Measurements from ENCODE around the gene VWA5B1. TPM values are rescaled to one million over a fixed set of nuclear protein-coding genes. Genes with fewer than 3 reads are reported as not detected.

The VWA5B1 gene
- total RNA-seq, 2 donors from 2014 or later = 0.22 TPM; not detected in 1

DNA sequence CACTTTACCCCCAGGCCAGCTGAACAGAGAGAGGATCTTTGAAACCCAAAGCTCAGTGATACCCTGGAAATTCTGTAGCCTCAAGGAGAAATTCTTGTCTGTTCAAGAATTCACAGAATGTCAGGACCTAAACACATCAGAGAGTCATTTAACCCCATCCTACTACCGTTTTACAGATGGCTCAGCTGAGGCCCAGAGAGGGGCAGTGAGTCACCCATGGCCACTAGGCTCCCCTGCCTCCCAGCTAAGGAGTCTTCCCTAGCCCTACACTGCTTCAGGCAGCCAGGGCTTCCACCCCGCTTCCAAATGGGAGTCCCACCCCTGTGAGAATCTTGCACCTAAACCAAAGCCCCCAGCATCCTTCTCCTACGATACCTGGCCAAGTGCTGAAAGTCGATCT lies 28.3 kb downstream of the VWA5B1 start:
- no peaks in the 10 kb centered on the region for H3K36me3 Mint-ChIP-seq (ENCODE audit: insufficient read depth in 2 of 2)
- no peak overlapping the region for H3K27ac Mint-ChIP-seq
- H3K9me3 Mint-ChIP-seq = no peaks in the 10 kb centered on the region
- H3K27me3 Mint-ChIP-seq (ENCODE audit: low read depth) = peaks cover 40% of the 10 kb centered on the region
- no peak overlapping the region for H3K4me3 Mint-ChIP-seq
- DNase-seq (no peak), ATAC-seq (replicated peaks in 1 of 2) (no peak)
- H3K4me1 Mint-ChIP-seq (ENCODE audit: low read depth) = peaks cover 31% of the 10 kb centered on the region

DNA sequence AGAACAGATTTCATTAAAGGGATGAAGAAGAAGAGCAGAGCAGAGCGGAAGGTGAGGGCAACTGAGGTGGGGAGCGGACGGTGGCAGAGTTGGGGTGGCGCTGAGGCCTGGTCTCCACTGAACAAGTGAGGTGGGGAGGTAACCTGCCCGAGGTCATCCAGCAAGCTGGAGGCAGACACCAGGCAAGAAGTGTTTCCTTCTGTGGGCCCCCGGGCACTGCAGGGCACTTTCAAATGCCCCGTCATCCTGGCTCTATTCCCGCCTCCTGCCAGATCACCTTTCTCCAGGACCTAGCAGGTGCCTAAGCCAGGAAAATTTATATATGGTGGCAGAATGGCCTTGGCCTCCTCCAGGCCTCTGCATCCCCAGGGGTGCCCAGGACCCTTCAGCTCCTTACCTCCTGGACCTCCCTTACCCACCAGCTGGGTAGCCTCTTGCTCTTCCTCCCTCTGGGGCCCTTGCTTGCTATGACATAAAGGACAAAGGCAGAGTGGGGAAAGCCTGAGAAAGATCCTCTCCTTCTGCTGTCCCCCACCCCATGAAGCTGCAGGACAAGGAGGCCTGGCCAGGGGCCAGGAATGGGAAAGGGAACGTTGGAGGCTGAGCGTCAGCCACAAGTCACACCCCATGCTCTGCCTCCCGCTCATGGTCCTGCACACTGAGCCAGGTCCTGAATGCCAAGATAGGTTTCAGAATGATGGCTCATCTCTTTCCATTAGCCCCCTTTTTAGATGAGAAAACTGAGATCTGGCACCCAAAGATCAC lies 29.0 kb downstream of the VWA5B1 start:
- DNase-seq (no peak), ATAC-seq (replicated peaks in 1 of 2) (no peak)
- peaks cover 31% of the 10 kb centered on the region for H3K4me1 Mint-ChIP-seq (ENCODE audit: low read depth)
- H3K4me3 Mint-ChIP-seq = no peak overlapping the region
- no peaks in the 10 kb centered on the region for H3K36me3 Mint-ChIP-seq (ENCODE audit: insufficient read depth in 2 of 2)
- peaks cover 46% of the 10 kb centered on the region for H3K27me3 Mint-ChIP-seq (ENCODE audit: low read depth)
- H3K9me3 Mint-ChIP-seq = no peaks in the 10 kb centered on the region
- no peak overlapping the region for H3K27ac Mint-ChIP-seq

DNA sequence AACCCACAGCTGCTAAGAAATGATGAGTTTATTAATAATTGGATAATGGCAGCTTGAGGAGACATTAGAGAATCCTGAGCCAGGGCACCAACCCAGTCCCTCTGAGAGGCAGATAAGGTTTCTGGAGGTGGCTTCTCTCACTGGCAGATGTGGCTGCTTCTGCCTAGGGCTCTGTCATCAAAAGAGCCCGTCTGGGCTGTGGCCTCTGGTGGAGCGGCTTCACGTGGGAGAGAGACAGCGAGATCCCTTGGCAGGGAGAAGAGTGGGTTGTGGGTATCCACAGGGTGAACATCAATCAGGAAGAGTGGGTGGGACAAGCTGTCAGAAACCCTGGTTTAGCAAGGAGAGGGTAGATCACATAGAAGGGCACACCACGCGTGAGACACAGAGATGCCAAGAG lies 30.0 kb downstream of the VWA5B1 start:
- Mint-ChIP-seq H3K36me3 (ENCODE audit: insufficient read depth in 2 of 2) (no peaks in the 10 kb centered on the region), H3K27ac (no peak overlapping the region), H3K27me3 (ENCODE audit: low read depth) (peaks cover 47% of the 10 kb centered on the region), H3K9me3 (no peaks in the 10 kb centered on the region), H3K4me3 (peak overlapping the region; percentile 14 to 39), H3K4me1 (ENCODE audit: low read depth) (peaks cover 31% of the 10 kb centered on the region)
- ATAC-seq (replicated peaks in 1 of 2) (no peak), DNase-seq (no peak)

DNA sequence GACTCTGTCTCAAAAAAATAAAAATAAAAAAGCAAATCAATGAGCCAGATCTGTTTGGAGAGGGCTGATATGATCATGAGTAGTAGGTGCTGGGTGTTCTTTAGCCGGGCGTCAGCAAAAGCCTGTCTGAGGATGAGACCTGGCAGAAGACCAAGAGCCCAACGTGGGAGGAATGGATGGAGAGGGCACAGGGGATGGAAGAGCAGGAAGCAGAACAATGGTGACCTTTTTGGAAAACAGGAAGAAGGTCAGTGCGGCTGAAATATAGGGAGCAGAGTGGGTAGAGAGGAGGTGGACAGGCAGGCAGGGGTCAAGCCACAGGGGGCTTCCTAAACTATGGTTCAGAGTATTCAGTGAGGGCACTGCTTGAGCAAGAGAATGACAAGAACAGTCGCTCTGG lies 30.9 kb downstream of the VWA5B1 start:
- Mint-ChIP-seq H3K4me1 (ENCODE audit: low read depth) (peaks cover 31% of the 10 kb centered on the region), H3K36me3 (ENCODE audit: insufficient read depth in 2 of 2) (no peaks in the 10 kb centered on the region), H3K4me3 (peak overlapping the region; percentile 38 to 77), H3K27me3 (ENCODE audit: low read depth) (peaks cover 46% of the 10 kb centered on the region), H3K27ac (no peak overlapping the region), H3K9me3 (no peaks in the 10 kb centered on the region)
- DNase-seq = no peak
- ATAC-seq (replicated peaks in 1 of 2) = no peak

DNA sequence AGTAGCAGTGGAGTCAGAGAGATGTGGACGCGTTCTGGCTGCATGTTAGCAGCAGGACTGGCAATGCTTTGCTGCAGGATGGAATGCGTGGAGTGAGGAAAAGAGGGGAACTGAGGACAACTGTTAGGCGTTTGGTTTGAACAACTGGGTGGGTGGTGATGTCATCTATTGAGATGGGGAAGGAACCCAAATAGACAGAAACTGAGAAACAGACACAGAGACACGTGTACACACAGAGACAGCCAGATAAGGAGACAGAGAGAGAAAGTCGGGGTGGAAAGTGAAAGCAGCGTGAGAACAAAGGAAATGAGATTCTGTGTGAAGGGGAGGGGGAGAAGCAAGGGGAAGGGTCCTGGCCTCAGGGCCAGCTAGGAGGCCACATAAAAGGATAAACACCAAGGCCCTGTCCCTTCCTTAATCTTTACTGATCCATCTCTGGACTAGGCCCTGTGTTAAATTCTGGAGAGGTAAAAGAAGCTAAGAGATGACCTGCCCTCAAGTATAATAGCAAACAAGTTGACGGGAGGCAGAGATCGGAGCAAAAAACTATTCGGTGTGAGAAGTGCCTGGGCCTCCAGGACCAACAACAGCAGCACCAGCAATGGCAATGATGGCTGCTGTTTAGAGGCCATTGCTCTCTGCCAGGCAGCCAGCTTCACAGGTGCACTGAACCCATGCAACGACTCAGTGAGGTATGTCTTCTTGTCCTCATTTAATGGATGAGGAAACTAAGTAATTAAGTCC lies 31.6 kb downstream of the VWA5B1 start:
- Mint-ChIP-seq H3K4me1 (ENCODE audit: low read depth) (peaks cover 31% of the 10 kb centered on the region), H3K4me3 (peak overlapping the region; percentile 38 to 77), H3K36me3 (ENCODE audit: insufficient read depth in 2 of 2) (no peaks in the 10 kb centered on the region), H3K9me3 (no peaks in the 10 kb centered on the region), H3K27ac (peak overlapping the region; percentile 21), H3K27me3 (ENCODE audit: low read depth) (peaks cover 51% of the 10 kb centered on the region)
- DNase-seq (peak; percentile 36 to 38), ATAC-seq (replicated peaks in 1 of 2) (peak; percentile 73 to 84)

DNA sequence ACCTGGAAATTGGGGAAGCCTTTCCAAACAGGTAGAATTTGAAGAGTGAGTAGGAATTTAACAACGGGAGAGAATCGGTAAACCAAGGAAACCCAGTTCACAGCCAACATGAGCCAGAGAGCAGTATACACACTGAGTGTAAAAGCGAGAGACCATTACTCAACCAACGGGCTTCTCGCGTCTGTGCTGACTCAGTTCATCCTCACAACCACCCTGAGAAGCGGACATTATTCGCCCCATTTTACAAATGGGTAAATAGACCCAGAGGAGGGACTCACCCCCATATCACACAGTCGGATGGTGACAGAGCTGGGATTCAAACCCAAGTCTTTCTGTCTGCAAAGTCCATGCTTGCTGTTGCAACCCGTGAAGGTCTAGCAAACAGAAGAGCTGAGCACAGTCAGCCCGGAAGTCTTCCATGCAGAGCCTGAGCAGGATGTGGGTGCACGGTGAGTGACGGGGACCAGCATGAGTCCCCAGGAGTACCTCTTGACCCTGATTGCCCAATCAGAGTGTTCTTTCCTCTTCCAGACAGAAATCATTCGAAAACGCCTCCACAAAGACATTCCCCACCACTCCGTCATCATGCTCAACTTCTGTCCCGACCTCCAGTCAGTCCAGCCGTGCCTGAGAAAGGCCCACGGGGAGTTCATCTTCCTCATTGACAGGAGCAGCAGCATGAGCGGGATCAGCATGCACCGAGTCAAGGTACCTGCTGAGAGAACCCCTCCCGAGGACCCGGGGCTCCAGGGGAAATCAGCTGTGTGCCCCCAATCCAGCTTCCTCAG lies 32.3 kb downstream of the VWA5B1 start:
- peak; percentile 83 to 87 for ATAC-seq (replicated peaks in 1 of 2)
- H3K9me3 Mint-ChIP-seq = no peaks in the 10 kb centered on the region
- peak overlapping the region; percentile 38 to 77 for H3K4me3 Mint-ChIP-seq

DNA sequence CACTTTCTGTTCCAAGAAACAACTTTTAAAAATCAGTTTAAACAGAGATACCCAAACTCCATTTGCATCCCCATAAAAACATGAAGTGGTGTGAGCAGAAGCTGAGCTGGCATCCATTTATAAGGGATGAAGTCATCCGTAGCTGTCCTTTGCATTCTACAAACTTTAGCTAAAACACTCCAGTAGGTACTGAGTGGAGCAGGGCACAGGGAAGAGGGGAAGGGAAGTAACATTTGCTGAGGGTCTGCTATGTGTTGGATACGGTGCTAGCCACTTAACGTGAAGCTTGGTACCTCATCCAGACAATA lies 32.9 kb downstream of the VWA5B1 start:
- no peak for ATAC-seq (replicated peaks in 1 of 2)
- Mint-ChIP-seq H3K4me3 (peak overlapping the region; percentile 38 to 77), H3K9me3 (no peaks in the 10 kb centered on the region), H3K4me1 (ENCODE audit: low read depth) (peaks cover 31% of the 10 kb centered on the region), H3K36me3 (ENCODE audit: insufficient read depth in 2 of 2) (no peaks in the 10 kb centered on the region), H3K27ac (no peak overlapping the region), H3K27me3 (ENCODE audit: low read depth) (peaks cover 65% of the 10 kb centered on the region)
- no peak for DNase-seq

More for the DNA sequence above, 32.3 kb downstream of the VWA5B1 start:
- H3K4me1 Mint-ChIP-seq (ENCODE audit: low read depth) = peaks cover 31% of the 10 kb centered on the region
- DNase-seq = peak; percentile 51 to 54
- peak overlapping the region; percentile 21 for H3K27ac Mint-ChIP-seq
- H3K27me3 Mint-ChIP-seq (ENCODE audit: low read depth) = peaks cover 59% of the 10 kb centered on the region
- H3K36me3 Mint-ChIP-seq (ENCODE audit: insufficient read depth in 2 of 2) = no peaks in the 10 kb centered on the region

DNA sequence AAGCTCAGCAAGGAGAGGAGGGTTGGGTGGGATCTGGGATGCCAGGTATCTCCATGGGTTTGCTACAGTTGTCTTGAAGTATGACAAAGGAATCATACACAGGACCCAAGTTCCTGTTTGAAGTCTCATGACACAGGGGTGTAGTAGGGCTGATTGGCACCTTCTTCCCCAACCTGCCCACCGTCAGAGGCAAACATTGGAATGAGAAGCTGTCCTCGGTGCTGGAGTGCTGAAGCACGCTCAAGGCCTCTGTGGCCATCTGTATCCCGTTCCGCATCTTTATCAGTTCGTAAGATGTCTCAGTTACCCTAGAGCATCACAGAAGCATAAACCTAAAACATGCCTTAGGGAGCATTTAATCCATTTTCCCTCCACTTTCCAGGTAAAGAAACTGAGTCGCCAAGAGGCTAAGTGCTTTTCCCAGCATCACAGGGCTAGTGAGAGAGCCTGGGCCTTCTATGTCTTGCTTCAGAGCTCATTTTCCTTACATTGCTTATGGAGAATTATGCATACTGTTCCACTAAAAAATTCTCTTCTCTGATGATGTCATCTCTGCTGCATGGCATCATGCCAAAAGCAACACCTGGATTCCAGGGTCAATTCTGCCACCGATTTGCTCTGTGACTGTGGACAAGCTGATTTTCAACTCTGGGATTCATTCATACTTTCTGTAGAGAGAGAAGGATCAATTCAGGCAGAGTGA lies 34.2 kb downstream of the VWA5B1 start:
- no peaks in the 10 kb centered on the region for H3K9me3 Mint-ChIP-seq

DNA sequence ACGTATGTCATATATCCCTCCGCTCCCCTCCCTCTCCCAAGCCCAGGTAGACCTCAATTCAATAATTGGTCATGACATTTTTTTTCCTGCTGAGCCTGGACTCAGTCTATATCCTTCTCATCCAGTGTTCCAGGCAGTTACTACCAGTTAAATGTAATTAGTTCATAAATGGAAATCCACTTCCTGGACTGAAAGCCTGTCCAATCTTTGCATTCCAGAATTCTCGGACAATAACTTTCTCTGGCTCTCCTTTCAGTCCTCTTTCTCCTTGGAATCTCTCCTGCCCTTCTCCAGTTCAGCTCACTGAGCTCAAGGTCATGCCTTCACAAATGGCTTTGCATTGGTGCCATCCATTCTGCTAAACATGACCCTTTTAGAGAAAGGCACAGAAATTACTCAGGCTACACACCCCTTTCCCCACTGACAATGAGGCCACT lies 34.8 kb downstream of the VWA5B1 start:
- Mint-ChIP-seq H3K4me1 (ENCODE audit: low read depth) (peaks cover 31% of the 10 kb centered on the region), H3K27ac (no peak overlapping the region), H3K4me3 (no peak overlapping the region), H3K9me3 (no peaks in the 10 kb centered on the region), H3K36me3 (ENCODE audit: insufficient read depth in 2 of 2) (no peaks in the 10 kb centered on the region), H3K27me3 (ENCODE audit: low read depth) (peaks cover 68% of the 10 kb centered on the region)
- ATAC-seq (replicated peaks in 1 of 2) = no peak
- DNase-seq = no peak

More for the DNA sequence above, 34.2 kb downstream of the VWA5B1 start:
- H3K4me1 Mint-ChIP-seq (ENCODE audit: low read depth) = peaks cover 31% of the 10 kb centered on the region
- no peak overlapping the region for H3K27ac Mint-ChIP-seq
- DNase-seq (no peak), ATAC-seq (replicated peaks in 1 of 2) (no peak)
- H3K27me3 Mint-ChIP-seq (ENCODE audit: low read depth) = peaks cover 70% of the 10 kb centered on the region
- H3K4me3 Mint-ChIP-seq = no peak overlapping the region
- no peaks in the 10 kb centered on the region for H3K36me3 Mint-ChIP-seq (ENCODE audit: insufficient read depth in 2 of 2)

DNA sequence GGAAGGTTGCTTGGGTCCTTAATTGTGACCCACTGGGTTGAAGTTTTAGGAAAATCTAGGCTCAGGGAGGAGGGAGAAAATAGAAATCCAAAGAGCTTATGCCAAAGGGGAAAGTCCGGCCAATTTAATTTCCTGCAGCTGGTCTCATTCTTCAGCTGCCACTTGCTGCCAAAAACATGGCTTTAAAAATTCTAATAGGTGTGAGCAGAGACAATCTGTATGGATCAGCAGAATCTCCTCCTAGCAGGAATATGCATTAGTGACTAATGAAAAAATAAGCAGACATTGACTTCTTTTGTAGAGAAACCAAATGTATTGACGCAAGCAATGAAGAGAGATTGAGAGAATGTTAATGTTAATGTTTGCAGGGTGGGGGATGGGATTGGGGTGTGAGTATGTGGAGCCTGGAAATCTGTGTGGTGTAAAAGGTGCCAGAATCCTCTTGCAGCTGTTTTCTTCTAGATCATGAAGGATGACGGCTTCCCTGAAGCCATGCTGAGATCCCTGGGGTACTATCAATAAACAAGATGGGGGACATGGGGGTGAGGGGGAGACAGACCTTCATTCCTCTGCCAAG lies 35.3 kb downstream of the VWA5B1 start:
- Mint-ChIP-seq H3K27me3 (ENCODE audit: low read depth) (peaks cover 67% of the 10 kb centered on the region), H3K4me3 (no peak overlapping the region), H3K9me3 (no peaks in the 10 kb centered on the region), H3K4me1 (ENCODE audit: low read depth) (peaks cover 27% of the 10 kb centered on the region), H3K36me3 (ENCODE audit: insufficient read depth in 2 of 2) (no peaks in the 10 kb centered on the region), H3K27ac (no peak overlapping the region)
- ATAC-seq (replicated peaks in 1 of 2) = no peak
- DNase-seq = no peak

DNA sequence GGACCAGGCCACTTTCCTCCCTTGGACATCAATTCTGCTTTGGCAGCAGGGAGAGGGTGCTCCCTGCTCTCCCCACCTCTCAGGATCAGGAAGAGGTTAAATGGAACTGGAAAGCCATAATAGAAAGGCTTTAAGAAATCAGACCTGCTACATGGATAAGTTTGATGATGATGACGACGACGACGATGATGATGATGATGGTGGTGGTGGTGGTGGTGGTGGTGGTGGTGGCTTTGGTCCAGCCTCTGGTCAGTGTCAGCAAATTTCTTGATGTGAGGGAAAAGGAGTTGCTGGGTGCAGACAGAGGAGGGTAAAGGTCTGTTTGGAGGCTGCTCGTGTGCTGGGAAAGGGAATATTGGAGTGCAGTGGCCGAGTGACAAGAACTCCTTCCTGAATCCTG lies 36.8 kb downstream of the VWA5B1 start:
- ATAC-seq (replicated peaks in 1 of 2) = no peak
- H3K4me1 Mint-ChIP-seq (ENCODE audit: low read depth) = peaks cover 12% of the 10 kb centered on the region
- DNase-seq = no peak
- H3K27ac Mint-ChIP-seq = no peak overlapping the region
- no peak overlapping the region for H3K4me3 Mint-ChIP-seq
- no peaks in the 10 kb centered on the region for H3K9me3 Mint-ChIP-seq
- H3K36me3 Mint-ChIP-seq (ENCODE audit: insufficient read depth in 2 of 2) = no peaks in the 10 kb centered on the region
- H3K27me3 Mint-ChIP-seq (ENCODE audit: low read depth) = peaks cover 63% of the 10 kb centered on the region

DNA sequence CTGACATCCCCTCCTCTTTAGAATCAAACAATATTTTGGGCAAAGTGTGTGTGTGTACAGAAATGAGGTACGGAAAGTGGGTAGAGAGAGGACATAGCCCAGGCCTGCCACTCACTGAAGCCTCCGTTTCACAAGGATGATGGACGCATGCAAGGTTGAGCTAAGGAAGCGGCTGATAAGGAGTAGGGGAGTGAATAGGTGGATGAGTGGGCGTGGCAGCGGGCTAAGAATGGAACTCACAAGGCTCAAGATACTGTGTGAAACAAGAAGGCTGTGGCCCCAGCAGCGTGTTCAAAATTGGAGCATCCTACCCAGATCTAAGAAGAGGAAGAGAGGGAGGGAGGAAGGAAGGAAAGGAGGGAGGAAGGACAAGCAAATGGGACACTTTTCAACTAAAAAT lies 37.5 kb downstream of the VWA5B1 start:
- H3K27ac Mint-ChIP-seq = no peak overlapping the region
- H3K27me3 Mint-ChIP-seq (ENCODE audit: low read depth) = peaks cover 67% of the 10 kb centered on the region
- ATAC-seq (replicated peaks in 1 of 2) (no peak), DNase-seq (no peak)
- no peaks in the 10 kb centered on the region for H3K9me3 Mint-ChIP-seq
- no peaks in the 10 kb centered on the region for H3K36me3 Mint-ChIP-seq (ENCODE audit: insufficient read depth in 2 of 2)
- H3K4me1 Mint-ChIP-seq (ENCODE audit: low read depth) = peaks cover 4% of the 10 kb centered on the region
- no peak overlapping the region for H3K4me3 Mint-ChIP-seq

Measured in activated T-cell treated with anti-CD3 and anti-CD28 coated beads, Interleukin-2, amount 50 U/mL, for 72 hours (primary cell).